Sigmoid colon (tissue), 4 donors: Measurements from ENCODE around the gene LRP2BP.

Source experiments
- CTCF ChIP-seq, 4 experiments: fragments of 450-650 bp in 3 of 4; fragments of 200-600 bp in 1 of 4; IDR thresholded peaks; one replicate each; pipeline ENCODE4 v1.5.1; 2016 to 2019; ENCODE audit warnings: antibody characterized with exemption in 4 of 4, mild to moderate bottlenecking in 3 of 4, moderate library complexity in 2 of 4
- EP300 ChIP-seq, 4 donors: sonication (generic); formaldehyde crosslinking; IDR thresholded peaks; one replicate each; pipeline ENCODE4 v1.6.1; 2017; ENCODE audit warnings: antibody characterized with exemption in 4 of 4
- POLR2A ChIP-seq, 2 donors: fragments of 450-650 bp; IDR thresholded peaks; one replicate each; pipeline ENCODE4 v1.6.1; 2016; ENCODE audit warnings: antibody characterized with exemption in 2 of 2, mild to moderate bottlenecking in 2 of 2, moderate library complexity in 2 of 2
- POLR2AphosphoS5 ChIP-seq, 4 donors: sonication (generic); formaldehyde crosslinking; IDR thresholded peaks; one replicate each; pipeline ENCODE4 v1.6.1; 2017; ENCODE audit warnings: antibody characterized with exemption in 4 of 4

GRCh38 chr4:185352741-185353140 is 43.0 kb downstream of the LRP2BP start:
- TF ChIP-seq CTCF (IDR thresholded peaks at IDR 0.05) (no peak), EP300 (IDR thresholded peaks at IDR 0.05) (no peak), POLR2A (IDR thresholded peaks at IDR 0.05) (no peak), POLR2AphosphoS5 (IDR thresholded peaks at IDR 0.05) (no peak)
